GM18502 (cell line): ENCODE measurements around the gene TTLL1.

Experiments used
- ATAC-seq: cut with Tn5 transposase; IDR thresholded peaks from one replicate; pipeline ENCODE4 v1.9.1; 2021; ENCODE audit warnings: mild to moderate bottlenecking; ENCODE audit not compliant: unreplicated experiment, poor library complexity

Gene TTLL1

DNA sequence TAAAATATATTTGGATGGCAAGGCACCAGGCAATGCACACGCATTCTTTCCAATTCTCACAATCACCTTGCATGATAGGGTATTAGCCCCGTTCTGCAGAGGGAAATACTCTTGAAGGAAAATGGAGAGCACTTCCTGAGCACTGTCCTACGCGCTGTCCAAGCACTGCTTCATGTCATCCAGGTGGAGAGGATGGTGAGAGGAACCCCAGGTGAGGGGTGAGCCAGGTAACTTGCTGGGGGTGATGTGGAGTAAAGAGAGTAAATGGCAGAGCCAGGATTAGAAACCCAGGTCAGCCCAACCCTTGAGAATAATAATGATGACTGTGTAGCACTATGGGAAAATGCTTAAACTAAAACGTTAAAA is 73.5 kb downstream of the TTLL1 start:
- ATAC-seq: no peak

DNA sequence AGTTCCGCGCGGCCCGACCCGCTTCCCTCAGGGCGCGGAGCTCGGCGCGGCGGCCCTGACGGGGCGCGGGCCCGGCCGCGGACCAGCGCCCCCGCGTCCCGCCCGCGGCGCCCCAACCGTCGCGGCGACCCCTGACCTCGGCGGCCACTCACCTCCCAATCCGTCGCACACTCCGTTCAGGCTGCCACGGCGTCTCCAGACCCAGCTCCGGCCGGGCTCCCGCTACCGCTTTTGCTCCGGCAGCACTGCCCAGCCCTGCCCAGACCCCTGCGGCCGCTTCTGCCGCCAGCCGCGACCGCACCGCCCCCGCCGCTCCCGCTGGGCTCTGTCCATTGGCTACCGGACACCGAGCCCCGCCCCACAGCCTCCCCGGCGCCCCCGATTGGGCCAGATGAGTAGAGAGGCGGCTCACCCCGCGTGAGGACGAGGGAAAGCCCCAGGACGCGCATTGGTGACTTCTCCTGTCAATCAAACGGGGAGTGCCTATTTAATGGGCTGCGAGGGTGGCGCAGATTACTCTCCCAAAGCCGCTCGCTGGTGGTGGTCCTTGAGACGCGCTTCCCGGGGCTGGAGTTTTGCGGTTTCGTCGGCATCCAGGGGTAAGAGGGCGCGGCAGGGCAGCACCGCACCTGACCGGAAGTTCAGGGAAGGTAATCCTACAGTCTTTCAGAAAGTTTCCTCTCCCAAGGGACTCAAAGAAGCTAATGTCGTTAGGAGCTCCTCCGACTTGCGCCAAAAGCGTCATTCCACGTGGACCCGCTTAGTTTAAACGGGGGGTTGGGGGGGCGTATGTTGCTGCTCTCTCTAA is 74.1 kb downstream of the TTLL1 start, which contains the start of gene PACSIN2:
TSS of gene PACSIN2 (minus strand) at position 281 of the 808 bp plus-strand sequence. CDS start 103,069 bp downstream, outside the sequence.
- peak; percentile 96 for ATAC-seq

DNA sequence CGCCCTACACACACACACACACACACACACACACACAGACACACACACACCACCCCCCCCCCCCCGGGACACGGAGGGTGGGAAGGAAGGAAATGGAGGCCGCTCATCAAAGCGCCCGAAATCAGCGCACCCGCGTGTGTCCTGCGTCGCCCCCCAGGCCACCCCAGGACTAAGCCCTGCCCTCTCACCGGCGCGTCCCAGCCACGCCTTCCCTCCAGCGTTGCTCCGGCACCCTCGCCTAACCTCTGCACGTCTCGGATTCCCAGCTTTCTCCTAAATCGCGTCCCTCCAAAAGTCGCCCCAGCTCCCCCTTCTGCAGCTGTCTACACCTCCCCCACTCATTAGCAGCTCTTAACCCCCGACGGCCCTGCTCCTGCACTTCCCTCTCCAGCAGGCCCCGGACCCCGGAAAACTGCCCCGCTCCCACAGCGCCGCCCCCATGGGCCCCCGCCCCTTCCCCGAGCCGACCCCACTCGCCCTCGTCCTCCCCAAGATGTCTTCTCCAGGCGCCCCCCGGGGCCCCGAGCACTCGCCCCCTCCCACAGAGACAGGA is 74.8 kb downstream of the TTLL1 start:
- no peak for ATAC-seq

DNA sequence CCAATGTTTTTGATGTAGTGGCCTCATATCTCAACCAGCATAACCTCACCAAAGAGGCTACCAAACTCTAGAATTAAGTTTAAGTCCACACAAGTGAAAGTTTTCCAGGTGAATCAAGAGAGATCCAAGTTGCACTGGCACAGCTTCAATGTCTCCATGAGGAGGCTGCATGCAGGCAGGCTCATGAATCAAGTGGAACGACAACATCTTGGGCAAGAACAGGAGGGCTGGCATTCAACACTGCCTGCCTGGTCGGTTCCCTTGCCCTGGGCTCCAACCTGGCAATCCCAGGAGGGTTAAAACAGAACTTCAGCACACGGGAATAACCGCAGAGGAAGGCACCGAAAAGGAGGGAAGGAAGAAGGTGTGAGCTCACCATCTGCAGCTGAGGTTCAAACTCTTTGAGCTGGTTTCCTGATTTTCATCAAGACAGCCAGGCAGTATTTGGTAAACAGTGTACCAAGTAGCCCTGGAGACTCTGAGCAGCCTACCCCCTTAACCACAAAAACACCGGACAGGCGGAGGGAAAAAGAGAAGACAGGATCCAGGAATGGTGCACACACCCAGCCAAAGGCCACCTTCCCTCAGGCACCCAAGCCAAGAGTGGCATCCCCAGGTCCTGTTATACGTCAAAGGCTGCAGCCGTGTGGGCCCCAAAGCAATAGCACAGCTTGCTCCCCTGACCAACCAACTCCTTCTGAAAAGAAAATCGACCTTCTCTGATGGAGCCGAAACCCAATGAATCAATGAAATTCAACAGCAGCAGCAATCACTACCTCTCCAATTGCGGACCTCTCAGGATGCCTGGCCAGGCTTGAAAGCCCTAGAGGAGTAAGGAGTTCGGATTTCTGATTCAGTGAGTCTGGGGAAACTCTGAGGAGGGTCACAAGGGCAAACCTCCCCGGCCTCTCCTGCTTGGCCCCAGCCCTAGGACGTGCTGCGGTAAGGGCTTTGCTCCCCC is 75.6 kb downstream of the TTLL1 start:
- no peak for ATAC-seq

DNA sequence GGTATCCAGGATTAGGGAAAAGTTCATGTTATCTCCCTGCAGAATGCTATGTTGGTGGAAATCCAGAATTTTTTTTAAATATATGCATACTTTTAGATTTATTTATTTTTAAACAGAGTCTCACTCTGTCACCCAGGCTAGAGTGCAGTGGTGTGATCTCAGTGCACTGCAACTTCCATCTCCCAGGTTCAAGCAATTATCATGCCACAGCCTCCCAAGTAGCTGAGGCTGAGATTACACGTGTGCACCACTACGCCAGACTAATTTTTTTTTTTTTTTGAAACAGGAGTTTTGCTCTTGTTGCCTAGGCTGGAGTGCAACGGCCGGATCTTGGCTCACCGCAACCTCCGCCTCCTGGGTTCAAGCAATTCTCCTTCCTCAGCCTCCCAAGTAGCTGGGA is 76.8 kb downstream of the TTLL1 start:
- ATAC-seq: no peak

DNA sequence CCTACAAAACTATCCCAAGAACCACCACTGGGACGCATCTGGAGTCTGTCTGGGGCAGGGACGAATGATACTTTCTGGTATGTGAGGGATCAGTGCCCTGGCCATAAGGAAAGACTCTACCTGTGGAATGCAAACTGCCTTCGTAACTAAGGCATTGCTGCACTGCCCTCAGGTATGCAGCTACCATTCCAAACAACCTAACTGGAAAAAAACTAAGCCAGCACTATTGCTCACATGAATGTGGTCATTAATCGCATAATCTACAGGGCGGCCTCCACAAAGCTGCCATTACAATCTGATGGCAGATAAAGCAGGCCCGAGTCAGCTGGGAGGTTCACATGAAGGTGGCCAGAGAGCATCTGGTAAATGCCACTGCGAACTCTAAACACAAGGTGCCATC is 78.1 kb downstream of the TTLL1 start:
- no peak for ATAC-seq

DNA sequence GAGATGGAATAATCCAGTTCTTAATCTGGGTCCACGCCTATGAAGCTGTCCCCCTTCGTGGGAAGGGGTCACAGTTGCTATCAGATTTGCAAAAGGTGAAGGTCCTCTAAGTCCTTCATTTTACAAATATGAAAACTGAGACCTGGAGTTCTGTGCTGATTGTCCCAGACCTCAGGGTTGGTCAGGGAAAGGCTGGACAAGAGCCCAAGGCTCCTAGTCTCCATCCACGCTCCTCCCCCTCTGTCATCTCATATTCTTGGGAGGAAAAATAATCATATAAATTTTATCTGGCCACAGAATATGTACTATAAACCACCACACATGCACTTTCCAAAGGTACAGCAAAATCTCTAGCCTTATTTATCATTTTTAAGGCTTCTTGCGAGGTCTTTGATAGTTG is 79.7 kb downstream of the TTLL1 start:
- no peak for ATAC-seq

DNA sequence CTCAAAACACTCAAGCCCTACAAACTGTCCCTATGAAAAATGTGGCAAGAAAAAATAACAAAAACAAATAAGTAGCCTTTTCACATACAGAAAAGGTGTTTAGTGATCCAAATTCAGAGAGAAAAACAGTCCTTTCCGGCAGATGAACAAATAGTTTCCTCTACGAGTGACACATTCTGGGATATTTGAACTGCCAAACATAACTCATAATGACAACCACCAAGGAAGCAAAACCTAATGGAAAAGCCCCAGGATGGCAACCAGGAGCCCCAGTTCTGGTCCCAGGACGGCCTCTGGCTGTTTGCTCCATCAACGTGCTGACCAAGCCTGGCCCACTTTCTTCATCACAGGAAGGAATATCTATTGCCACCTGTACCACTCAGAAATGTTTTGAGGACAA is 80.3 kb downstream of the TTLL1 start:
- ATAC-seq: no peak

DNA sequence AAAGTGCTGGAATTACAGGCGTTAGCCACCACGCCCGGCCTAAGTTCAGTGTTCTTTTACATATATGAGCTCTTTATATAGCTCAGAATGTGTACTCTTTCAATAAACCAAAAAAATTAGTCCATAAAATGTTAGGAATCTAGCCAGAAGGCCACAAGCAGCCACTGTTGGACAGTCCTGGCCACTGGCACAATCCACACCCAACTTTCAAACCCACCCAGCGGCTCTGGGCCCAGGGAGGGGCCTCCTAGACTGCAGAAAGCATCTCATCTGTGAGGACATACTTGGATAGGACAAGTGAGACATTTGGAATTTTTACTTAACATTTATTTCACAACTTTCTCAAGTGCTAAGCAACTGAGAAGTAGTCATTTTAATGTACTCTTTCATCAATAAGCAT is 80.7 kb downstream of the TTLL1 start:
- no peak for ATAC-seq

DNA sequence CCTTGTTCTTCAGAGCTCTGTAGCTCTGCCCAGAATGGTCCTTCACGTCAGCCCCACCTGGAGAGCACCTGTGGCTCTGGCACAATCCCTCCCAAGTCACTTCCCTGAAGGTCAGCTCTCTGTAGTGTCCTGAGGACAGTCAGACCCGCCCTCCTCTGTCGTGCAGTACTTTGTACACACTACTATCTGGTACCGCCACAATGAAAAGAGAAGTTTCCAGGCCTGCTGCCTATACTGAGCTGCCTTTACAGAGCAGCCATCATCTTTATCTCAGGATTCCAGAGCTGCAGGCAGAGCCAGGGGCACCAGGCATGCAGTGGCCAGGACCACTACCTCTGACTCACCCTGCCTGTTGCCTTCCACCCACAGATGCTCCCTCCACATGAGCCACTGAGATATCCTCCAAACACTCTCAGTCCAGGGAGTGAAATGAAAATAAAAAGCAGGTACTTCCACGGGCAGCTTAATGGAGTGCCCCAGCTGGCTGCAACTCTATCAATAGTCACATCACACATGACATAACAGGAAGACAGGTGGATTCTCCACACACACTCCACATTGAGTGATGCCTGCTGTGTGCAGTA is 81.6 kb downstream of the TTLL1 start:
- no peak for ATAC-seq

DNA sequence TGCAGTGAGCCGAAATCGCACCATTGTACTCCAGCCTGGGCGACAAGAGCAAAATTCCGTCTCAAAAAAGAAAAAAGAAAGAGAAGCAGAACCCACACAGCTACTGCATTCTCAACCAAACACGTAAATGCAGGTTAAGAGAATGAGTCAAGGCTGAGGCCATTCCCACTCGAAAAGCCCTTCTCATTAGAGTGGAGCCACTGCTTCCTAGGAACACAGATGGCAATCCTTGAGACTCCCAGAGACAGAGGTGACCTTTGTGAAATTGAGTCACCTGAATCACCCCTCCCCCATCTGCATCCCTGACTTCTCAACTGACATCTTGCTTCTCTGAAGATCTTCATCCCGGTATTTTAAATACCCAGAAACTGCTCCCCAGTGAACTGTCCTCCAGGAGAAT is 82.4 kb downstream of the TTLL1 start:
- ATAC-seq: no peak

DNA sequence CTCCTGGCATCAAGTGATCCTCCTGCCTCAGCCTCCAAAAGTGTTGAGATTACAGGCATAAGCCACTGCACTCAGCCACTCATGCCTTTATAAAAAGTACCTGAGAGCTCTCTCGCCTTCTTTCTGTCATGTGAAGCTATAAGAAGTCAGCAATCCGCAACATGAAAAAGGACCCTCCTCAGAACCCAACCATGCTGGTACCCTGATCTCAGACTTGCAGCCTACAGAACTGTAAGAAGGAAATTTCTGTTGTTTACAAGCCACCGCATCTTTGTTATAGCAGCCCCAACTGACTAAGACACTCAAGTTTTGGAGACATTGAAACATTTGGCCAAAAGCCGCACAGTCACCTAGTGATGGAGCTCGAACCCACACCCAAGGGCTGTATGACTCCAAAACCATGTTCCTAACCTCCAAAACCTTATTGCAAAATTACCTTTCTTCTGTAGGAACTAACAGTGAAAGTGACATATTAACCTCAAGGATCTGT is 83.1 kb downstream of the TTLL1 start:
- ATAC-seq: no peak

DNA sequence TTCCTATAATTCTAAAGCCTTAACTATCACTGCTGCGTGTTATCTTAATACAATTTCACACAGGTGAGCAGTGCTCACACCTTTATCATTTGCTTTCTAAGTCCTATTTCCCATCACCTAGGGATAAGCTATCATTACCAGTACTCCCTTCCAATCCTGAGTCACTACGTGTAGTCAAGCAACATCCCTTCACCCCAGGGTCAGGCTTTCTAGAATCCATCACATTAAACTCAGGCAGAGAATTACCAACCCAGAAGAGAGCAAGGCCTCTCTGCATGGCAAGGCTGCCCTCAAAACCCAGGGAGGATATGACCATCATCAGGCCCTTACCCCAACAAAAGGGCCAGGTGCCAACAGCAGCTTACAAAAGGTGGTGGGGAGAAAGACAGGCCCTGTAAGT is 84.1 kb downstream of the TTLL1 start:
- ATAC-seq: no peak

DNA sequence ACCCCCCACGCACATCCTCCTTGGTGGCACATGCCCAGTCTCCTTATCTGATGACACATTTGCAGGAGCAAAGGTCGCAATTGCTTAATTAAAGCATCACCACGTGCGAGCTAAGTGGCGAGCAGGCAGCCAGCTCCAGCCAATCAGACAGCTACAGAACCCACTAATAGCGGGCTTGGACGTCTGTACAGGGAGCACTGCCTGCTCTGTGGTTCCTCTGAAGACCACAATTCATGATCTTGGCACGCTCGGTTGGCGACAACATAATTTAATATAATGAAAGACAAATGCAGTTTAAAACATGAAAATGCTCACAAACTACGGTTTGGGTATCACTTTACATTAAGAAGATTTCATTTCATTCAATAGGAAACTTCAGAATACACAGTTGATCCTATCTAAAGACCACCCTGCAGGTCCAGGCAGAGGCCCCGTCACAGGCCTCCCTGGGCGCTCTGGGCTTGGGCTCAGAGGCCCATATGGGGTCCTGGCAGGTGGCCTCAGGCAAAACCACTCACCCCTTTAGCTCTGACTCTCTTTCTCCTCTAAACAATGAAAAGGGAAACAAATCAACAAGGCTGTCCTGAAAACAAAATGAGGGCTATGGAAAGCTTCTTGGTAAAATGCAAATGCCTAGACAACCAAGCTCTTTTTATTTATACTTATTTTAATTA is 84.7 kb downstream of the TTLL1 start:
- no peak for ATAC-seq

DNA sequence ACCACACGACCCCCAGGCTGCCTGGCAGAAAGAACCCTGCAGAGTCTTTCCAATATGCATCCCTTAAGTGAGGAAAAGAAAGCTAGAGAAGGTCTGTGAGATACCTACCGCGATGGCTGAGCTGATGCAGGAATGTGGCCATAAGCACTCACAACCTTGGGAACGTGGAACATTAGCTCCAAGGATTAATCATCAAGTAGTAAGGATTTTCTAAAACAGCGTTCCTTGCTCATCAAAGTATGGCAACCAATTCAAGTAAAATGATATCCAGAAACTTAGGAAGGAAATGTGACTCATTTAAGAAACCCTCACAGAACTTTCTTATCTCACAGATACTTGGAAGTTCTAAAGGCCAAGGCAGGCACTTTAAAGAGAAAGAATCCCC is 87.0 kb downstream of the TTLL1 start:
- no peak for ATAC-seq

DNA sequence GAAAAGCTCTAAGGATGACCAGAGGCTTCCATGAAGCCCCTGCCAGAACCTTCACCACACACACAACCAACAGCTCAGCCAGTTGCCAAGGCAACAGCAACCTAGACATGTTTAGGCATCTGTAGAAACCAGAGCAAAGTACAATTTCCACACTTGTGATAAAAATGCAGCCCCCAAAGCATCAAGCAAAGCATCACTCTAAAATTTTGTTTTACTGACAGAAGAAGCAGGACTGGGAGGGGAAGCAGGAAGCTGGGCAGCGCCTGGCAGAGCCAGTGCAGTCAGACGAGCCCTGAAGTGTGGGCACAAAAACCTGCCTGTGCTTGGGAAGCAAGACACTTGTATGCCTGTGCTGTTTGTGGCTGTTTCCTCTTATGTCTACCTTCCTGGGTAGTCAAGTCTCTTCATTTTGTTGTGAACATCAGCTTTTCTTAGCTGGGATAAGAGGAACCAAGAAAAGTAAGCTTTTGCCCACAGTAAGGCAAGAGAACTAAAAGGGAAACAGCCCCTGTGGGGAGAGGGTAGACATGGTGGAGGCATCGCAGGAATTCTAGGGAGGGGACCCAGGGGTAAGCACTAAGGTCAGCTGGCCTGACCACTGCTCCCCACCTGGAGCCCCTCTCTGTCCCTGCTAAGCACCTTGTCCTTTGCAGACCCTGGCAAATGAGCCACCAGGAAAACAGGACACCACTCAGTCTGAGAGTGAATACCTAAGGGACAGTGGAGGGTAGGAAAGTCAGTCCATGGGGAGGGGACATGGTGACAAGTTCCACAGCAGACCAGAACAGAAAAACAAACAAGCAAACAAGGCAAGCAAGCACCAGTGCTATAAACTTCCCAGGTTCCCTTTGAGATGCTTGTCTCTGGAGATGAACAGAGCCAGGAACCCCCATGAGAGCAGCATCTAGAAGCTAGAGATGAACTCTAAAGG is 87.7 kb downstream of the TTLL1 start:
- ATAC-seq: no peak

DNA sequence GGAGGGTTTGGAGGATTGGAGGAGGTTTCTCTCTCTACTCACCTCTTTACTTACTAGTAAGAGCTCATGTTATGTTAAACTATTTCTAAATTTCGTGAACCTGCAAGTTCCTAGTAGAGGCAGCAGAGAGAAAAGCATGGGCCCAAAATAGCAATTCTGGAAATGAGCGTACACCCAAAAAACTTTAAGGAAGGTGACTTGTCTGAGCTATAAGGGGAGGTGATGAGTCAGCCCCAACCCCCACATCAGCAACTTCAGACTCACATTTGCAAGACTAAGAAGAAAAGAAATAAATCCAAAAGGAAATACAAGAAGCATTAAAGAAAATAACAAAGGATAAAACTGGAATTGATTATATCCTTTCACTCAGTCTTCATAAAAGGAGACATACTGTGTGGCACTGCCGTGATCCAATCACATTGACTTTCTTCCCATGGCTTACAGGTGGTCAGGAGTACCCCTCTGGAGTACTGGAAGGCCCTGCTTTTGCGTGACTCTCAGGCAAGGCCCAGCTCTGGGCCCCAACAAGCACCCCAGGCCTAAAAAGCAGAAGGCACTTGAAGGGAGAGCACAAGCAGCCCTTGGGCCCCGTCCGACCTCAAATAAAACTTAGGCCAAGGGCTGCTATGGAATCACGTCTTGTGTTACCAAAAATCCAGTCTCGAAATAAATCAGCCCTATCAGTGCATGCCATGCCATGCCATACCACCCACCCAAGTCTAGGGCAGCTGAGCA is 88.6 kb downstream of the TTLL1 start:
- ATAC-seq: no peak

DNA sequence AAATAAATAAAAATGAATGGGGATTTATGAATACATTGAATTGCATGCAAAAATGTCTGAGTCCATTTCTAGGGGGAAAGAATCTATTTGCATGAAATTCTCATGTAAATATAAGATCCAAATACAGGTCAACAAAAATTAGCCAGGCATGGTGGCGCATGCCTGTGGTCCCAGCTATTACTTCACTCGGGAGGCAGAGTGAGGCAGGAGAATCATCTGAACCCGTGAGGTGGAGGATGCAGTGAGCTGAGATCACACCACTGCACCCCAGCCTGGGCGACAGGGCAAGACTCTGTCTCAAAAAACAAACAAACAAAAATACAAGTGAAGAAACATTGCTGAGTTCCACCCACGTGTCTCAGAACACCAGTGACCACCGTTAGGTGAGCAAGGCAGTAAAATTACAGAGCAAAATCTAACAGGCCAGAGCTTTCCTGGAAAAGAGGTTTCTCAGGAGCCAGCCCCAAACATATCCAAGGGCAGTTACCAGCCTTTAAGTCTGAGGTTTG is 91.6 kb downstream of the TTLL1 start:
- ATAC-seq: no peak
